HG03521 (cell line): ENCODE results near the gene ZCCHC17.

Experiments used
- ATAC-seq: cut with Tn5 transposase; IDR thresholded peaks from one replicate; pipeline ENCODE4 v1.9.1; 2021; ENCODE audit warnings: mild to moderate bottlenecking, moderate library complexity; ENCODE audit not compliant: unreplicated experiment

Gene ZCCHC17

DNA sequence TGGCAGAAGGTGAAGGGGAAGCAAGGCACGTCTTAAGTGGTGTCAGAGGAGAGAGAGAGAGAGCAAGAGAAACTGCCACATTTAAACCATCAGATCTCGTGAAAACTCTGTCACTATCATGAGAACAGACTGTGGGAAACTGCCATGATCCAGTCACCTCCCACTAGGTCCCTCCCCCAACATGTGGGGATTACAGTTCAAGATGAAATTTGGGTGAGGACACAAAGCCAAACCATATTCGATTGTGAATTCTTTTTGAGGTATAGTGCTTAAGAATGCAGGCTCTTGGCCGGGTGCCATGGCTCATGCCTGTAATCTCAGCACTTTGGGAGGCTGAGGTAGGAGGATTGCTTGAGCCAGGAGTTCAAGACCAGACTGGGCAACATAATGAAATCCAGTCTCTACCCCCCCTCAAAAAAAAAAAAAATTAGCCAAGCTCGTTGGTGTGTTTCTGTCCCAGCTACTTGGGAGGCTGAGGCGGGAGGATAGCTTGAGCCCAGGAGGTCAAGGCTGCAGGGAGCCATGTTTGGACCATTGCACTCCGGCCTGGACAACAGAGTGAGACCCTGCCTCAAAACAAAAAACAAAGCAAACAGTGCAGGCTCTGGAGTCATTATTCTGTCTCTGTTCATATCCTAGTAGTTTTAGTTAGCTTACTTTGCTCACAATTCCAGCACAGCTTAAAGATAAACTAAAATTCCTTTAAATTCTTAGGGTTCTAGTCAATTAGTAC lies 6.0 kb downstream of the ZCCHC17 start:
- ATAC-seq: no peak

DNA sequence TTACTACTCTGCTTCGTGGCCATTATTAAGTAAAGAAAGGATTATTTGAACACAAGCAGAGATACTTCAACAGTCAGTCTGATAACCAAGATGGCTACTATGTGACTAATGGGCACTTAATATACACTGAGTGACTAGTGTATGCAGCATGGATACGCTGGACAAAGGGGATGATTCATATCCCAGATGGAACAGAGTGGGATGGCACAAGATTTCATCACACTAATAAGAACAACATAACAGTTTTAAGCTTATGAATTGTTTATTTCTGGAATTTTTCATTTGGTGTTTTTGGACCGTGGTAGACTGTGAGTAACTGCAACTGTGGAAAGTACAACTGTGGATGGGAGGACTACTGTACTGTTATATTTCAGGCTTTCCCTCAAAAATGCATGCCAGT lies 9.4 kb downstream of the ZCCHC17 start:
- no peak for ATAC-seq

DNA sequence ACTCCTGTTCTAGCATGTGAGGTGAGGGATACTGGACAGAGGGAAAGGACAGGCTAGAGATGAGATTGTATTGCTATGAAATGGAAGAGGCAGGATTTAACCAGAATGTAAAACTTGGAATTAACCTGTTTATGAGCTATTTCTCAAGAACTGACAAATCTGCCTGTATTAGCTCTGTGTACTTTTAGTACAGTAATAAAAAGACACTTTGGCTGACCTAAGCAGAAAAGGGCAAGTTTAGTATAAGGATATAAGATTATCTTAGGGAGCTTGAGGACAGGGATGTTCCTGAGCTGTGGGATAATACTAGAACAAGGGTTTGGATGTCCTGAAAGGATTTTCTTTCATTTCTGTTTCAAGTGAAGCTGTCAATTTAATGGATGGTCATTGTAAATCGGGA lies 11.2 kb downstream of the ZCCHC17 start:
- ATAC-seq: no peak

DNA sequence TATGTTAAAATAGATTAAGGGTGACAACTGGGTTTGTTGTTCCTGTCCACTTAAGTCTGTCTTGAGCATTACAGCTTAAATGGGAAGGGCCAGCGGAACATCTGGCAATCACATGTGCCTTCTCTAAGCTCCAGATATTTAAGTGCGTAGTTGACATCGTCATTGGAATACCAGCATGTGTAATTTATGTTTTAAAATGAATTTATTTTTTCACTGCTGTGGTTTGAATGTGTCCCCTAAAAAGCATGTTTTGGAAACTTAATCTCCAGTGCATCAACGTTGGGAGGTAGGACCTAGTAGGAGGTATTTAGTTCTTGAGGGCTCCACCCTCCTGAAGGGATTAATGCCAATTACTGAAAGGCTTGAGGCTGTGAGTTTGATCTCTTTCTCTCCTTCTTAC lies 13.4 kb downstream of the ZCCHC17 start:
- ATAC-seq: no peak

DNA sequence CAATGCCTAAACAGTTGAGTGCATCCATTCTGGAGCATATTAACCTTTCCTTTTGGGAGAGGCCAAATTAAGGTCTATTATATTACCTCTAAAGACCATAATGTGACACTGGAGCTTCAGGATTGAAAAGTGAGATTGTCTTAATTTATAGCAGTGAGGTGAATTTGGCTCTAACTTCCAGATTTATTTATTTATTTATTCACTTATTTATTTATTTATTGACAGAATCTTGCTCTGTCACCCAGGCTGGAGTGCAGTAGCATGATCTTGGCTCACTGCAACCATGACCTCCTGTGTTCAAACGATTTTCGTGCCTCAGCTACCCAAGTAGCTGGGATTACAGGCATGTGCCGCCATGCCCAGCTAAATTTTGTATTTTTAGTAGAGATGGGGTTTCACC lies 19.1 kb downstream of the ZCCHC17 start:
- no peak for ATAC-seq

DNA sequence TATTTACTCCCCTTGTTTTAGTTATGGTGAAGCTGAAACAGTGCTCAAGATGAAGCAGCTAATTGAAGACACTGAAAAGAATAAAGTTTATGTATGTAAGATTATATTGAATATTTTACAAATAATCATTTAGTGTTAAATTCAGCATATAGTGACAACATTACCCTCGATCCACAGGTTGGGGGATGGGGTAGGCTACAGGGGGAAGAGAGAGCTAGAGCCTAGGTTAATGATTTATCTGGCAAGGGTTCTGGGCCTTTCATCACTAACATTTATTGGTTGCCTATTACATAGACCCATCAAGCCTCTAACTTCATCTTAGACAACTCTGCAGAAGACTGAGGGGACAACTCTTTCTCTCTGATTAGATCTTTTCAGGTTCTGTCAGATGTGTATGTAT lies 21.3 kb downstream of the ZCCHC17 start:
- ATAC-seq: no peak

DNA sequence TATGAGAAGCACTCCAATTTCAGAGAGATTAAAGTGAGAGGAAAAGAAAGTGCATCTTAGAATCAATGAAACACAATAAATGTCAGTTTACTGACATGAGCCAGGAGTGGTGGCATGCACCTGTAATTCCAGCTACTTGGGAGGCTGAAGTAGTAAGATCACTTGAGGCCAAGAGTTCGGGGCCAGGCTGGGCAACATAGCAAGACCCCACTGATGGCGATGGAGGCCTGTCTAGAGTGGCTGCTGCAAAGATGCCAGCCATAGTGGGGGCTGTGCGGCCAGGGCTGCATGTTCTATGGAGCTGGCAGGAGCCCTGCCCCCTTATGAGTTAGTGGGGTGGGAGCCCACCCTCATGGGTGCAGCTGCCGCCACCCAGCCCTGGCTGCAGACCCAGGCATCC lies 27.3 kb downstream of the ZCCHC17 start:
- no peak for ATAC-seq

DNA sequence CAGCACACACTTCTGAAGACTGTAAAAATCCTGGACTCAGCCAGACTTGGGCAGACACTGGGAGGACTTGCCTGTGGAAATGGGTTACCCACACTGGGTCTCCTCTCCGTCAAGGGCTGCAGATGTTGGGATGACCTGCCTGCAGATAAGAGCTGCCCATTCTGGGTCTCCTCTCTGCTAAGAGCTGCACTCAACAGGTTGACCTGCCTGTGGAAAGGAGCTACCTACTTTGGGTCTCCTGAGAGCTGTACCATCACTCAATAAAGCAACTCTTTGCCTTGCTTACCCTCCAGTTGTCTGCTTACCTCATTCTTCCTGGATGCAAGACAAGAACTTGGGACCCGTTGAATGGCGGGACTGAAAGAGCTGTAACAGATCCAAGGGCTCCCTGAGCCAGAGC lies 28.2 kb downstream of the ZCCHC17 start:
- no peak for ATAC-seq

DNA sequence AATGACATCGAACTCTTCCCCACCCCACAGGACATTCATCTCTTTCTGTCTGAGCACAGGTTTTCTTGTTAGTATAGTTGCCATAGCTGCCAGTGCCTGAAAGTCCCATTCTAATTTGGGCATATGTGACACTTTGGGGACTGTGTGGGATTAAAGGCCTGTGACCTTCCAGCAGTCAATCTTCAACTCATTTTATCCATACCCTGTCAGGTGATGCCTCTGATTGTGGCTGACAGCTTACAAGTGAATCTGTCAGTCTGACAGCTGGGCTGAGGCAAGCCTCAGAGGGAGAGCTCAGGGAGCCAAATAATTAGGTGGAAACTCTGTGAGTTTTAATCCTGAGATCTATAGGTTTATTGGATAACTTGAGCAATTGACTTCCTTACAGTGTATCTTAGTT lies 29.6 kb downstream of the ZCCHC17 start:
- ATAC-seq: no peak

DNA sequence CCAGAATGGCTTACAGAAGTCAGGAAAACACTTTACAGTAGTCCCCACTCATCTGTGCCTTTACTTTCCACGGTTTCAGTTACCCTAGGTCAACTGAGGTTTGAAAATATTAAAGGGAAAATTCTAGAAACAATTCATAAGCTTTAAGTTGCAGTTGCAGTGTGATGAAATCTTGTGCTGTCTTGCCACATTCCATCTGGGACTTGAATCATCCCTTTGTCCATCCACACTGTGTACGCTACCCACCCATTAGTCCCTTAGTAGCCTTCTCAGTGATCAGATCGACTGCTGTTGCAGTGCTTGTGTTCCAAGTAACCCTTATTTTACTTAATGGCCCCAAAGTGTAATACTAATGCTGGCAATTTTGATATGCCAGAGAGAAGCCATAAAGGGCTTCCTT lies 30.5 kb downstream of the ZCCHC17 start:
- no peak for ATAC-seq

DNA sequence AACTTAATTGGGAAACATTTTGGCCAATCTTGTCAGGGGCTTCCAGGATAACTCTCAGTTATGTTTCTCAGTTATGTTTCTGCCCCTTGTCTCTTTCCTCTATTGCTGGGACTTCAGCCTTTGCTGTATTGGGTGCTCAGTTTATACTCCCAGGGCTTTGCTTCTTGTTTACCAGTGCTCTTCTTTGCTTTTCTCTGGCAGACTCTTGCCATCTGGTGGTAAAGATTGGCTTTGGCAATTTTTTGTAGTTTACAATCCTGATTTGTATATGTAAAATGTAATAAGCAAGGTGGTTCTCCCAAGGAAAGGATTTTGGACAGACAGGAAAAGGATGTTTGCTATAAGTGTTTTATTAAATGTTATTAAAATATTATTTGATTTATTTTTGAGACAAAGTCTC lies 38.2 kb downstream of the ZCCHC17 start:
- no peak for ATAC-seq

DNA sequence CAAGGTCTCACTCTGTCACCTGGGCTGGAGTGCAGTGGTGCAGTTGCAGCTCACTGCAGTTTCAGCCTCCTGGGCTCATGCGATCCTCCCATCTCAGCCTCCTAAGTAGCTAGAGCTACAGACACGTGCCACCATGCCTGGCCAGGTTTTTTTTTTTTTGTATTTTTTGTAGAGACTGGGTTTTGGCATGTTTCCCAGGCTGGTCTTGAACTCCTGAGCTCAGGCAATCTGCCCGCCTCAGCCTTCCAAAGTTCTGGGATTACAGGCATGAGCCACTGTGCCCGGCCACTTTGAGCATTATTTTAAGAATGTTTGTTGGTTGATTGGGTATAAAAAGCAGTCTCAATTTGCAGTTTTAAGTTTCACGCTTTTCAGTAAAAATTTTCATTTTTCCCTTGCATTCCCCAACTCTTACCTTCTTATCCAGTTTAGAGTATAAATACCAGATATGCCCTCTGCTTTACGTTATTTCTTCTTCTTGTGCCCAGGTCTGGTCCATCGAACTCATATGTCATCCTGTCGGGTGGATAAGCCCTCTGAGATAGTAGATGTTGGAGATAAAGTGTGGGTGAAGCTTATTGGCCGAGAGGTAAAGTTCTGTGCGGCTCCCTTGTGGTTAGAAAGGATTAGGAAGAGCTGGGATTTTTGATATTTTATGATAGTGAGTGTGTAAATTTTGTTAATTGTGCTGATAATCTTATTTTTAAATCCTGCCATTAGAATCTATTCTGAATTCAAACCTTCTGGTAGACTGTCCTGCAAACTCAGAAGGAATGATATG lies 40.0 kb downstream of the ZCCHC17 start:
- ATAC-seq: no peak

DNA sequence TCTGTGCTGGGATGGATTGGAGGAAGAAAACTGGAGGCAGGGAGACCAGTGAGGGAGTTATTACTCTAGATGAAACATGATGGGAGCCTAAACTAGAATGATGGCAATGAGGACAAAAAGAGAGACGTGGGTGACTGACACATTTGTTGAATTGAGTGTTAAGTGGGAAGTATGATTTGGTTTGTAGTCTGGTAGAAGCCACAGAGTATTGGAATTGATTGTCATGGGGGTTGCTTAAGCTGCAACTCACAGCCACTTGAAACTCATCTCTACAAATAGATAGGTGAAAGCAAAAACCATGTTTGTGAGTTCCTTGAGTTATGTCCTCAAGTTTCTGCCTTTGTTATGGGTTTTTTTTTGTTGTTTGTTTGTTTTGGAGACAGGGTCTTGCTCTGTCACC lies 47.7 kb downstream of the ZCCHC17 start:
- no peak for ATAC-seq

DNA sequence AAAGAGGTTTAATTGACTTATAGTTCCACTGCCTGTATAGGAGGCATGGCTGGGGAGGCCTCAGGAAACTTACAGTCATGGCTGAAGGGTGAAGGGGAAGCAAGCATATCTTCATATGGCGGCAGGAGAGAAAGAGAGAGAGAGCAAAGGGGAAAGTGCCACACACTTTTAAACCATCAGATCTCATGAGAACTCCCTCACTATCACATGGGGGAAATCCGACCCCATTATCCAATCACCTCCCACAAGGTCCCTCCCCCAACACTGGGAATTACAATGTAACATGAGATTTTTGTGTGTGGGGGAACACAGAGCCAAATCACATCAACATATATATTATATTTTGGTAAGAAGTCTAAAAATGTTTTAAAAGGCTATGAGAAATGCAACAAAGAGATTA lies 48.8 kb downstream of the ZCCHC17 start:
- ATAC-seq: no peak

DNA sequence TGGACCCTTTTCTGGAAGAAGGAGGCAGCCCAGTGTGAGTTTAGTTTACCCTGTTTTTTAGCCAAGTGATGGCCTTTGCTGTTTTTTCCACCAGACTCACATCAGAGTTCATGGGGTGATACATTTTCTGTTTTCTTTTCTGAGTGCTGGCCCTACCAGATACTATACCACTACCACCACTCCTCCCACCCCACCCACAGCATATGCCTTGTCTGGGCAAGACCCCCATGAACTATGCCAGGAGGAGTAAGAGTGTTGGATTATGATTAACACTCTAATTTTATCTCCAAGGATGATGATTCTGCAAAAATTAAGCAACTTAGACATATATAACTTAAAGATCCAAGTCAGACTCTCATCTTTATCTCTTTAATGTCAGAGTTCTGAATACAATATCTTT lies 50.0 kb downstream of the ZCCHC17 start:
- ATAC-seq: no peak

DNA sequence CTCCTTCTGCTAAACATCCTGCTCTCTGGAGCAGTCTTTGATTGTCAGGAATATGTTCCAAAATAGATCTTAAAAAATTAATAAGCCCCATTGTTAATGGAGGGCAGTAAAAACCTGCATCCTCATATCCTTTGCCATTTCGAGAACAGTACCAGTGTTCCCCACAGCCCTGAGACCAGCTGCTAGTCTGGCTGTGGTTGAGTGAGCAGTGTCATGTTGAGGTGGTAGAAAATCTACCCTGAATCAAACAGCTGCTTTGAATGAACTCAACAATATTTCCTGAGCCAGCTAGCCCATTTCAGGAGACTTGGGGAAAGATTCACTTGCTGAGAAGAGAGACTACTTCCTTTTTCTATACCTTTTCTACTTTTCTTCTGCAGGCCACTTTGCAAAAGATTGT lies 51.6 kb downstream of the ZCCHC17 start:
- ATAC-seq: no peak

DNA sequence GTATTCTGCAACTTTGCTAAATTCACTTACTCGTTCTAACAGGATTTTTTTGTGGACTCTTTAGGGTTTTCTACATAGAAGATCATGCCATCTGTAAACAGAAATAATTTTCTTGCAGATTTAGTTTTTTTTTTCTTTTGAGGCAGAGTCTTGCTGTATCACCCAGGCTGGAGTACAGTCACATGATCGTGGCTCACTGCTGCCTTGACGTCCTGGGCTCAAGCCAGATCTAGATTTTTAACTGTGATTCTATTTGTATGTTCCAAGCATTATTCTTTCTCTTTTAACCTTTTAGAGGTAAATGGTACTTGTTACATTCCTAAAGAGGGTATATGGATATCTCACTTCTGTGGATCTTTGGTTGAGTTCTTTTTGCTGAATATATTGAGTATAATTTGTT lies 57.5 kb downstream of the ZCCHC17 start:
- ATAC-seq: no peak

DNA sequence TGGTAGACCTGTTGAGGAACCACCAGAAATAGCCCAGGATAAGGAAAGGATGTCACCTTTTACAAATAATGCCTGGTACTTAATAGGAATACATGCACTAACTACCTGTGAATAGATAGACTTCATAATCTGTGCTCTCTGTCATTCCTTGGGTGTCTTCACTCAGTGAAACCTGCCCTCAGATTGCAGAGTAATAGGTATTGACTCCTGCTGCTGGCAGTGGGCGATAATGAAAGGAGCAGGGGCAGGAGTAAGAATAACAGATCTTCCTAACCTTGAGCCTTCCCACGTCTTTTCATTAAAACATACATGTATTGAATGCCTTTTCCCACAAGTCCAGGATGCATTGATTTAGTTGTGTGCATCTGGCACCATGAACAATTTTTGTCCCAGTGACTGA lies 59.6 kb downstream of the ZCCHC17 start:
- ATAC-seq: no peak

DNA sequence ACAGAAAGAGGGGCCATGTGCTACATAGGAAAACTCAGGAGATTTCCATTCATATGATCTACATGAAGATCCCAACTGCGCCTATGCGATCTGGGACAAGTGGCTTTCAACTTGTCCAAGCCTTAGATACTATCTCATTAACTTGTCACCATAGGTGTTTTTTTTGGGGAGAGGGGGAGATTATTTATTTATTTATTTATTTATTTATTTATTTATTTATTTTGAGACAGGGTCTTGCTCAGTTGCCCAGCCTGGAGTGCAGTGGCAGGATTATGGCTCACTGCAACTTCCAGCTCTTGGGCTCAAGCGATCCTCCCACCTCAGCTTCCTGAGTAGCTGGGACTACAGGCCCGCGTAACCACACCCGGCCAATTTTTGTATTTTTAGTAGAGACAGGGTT lies 64.8 kb downstream of the ZCCHC17 start:
- ATAC-seq: no peak

DNA sequence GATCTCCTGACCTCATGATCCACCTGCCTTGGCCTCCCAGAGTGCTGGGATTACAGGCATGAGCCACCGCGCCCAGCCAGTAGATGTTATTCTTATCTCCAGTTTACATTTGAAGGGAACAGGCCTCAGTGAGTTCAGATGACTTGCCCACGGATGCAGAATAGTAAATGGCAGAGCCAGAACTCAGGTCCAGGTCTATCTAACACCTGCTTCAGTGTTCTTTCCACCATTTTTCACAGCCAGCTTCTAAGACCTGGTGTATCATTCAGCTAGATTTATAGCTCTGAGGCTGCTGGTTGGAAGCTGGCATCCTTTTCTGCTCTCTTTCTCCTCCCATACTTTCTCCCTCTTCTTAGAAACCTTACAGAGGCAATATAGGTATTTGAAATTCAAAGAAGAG lies 65.2 kb downstream of the ZCCHC17 start:
- ATAC-seq: no peak

DNA sequence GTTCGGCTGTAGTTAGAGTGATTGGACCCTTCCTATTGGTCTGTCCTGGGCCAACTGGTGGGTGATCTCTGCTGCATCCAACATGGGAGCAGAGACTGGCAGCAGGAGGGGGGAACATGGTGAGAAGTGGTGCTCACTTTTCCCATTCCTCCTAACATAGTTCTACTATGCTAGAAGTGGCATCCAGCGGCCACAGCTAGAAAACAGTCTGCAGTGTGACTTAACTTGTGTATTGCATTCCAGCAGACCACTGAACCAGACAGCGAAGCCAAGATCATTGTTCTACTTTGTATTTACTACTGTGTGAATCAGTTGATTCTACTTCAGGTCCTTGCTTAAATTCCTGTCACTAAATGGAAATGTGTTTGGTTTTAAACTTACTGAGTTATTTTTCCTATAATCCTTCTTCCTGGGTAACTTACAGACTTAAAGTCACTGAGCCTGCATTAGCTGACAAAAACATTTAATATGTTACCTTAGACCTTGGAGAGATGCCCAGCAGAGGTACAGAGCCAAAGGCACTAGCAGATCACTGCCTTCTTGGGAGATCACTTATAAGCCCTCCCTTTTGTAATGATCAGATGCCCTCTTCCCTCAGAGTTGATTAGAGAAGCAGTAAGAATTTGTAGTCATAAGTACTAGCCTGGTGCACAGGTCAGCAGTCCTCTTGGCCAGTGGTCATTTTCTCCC lies 67.9 kb downstream of the ZCCHC17 start:
- no peak for ATAC-seq

DNA sequence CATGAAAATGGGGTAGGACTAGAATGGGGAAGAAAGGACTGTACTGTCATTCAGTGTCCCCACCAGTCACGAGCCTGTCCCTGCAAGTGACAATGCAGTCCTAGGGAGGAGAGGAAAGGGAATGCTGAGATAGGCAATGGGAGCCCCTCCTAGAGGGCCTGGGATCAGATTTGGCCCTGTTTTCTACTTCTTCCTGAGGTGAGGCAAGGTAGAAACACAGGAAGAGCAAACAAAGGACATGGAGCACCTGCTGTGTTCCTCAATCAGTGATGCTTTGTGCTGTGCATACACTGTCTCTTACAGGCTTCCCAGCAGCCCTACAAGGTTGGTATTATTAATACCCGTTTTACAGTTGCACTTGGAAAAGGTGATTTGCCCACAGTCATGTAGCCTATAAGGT lies 70.0 kb downstream of the ZCCHC17 start:
- ATAC-seq: no peak
